ENCODE measurements around the gene MICB.
"Not testable (repeated sequence)": the region's sequence is repeated elsewhere in the genome, so short reads cannot be mapped to it uniquely, and the experiment has no call there.

Gene MICB

GRCh38 chr6:31497531-31498476 lies at the start of gene MICB:
Gene MICB (plus strand): TSS chr6:31498145. CDS start chr6:31498194, 49 bp downstream.
- peak; percentile 88 for DNase-seq (ENCODE audit: low spot score)

- DNase-seq (ENCODE audit: low spot score): no peak
These were observed 47.2 kb upstream of the MICB start for GRCh38 chr6:31450751-31451150.

GRCh38 chr6:31452859-31453258 lies 45.1 kb upstream of the MICB start:
- no peak for DNase-seq (ENCODE audit: low spot score)

GRCh38 chr6:31453259-31453658 lies 44.7 kb upstream of the MICB start:
- DNase-seq (ENCODE audit: low spot score): no peak

GRCh38 chr6:31459864-31460263 lies 38.1 kb upstream of the MICB start:
- DNase-seq (ENCODE audit: low spot score): not testable (repeated sequence)

GRCh38 chr6:31460361-31461025 lies 37.5 kb upstream of the MICB start:
- no peak for DNase-seq (ENCODE audit: low spot score)

- DNase-seq (ENCODE audit: low spot score): peak; percentile 45
These were observed 35.6 kb upstream of the MICB start for GRCh38 chr6:31462026-31462963.

GRCh38 chr6:31462964-31463870 lies 34.7 kb upstream of the MICB start:
- DNase-seq (ENCODE audit: low spot score): peak; percentile 92

GRCh38 chr6:31464252-31465184 lies 33.4 kb upstream of the MICB start:
- no peak for DNase-seq (ENCODE audit: low spot score)

GRCh38 chr6:31465185-31465536 lies 32.8 kb upstream of the MICB start:
- no peak for DNase-seq (ENCODE audit: low spot score)

GRCh38 chr6:31465718-31466117 lies 32.2 kb upstream of the MICB start:
- DNase-seq (ENCODE audit: low spot score): no peak

GRCh38 chr6:31466466-31466865 lies 31.5 kb upstream of the MICB start:
- DNase-seq (ENCODE audit: low spot score): no peak

- DNase-seq (ENCODE audit: low spot score): no peak
These were observed 30.8 kb upstream of the MICB start for GRCh38 chr6:31467151-31467550.

- no peak for DNase-seq (ENCODE audit: low spot score)
These were observed 29.6 kb upstream of the MICB start for GRCh38 chr6:31468311-31468710.

- no peak for DNase-seq (ENCODE audit: low spot score)
These were observed 27.1 kb upstream of the MICB start for GRCh38 chr6:31470801-31471200.

- DNase-seq (ENCODE audit: low spot score): no peak
These were observed 26.2 kb upstream of the MICB start for GRCh38 chr6:31471711-31472110.

- no peak for DNase-seq (ENCODE audit: low spot score)
These were observed 25.7 kb upstream of the MICB start for GRCh38 chr6:31472259-31472658.

- no peak for DNase-seq (ENCODE audit: low spot score)
These were observed 24.7 kb upstream of the MICB start for GRCh38 chr6:31473244-31473643.

- no peak for DNase-seq (ENCODE audit: low spot score)
These were observed 23.9 kb upstream of the MICB start for GRCh38 chr6:31473780-31474761.

All from kidney tubule cell (primary cell).